K562 (cell line): ENCODE data around the gene EGFL7. TPM values are rescaled to one million over a fixed set of nuclear protein-coding genes. Genes with fewer than 3 reads are reported as not detected.

Experiments used
- ATF1 ChIP-seq, 2 experiments: fragments of 450-650 bp in 1 of 2; IDR thresholded peaks; 2 replicates each; pipeline ENCODE4 v1.6.1; 2016; ENCODE audit warnings: missing compliant biosample characterization in 1 of 2, missing genetic modification characterization in 1 of 2
- ATF7 ChIP-seq: fragments of 450-650 bp; IDR thresholded peaks from 2 replicates; pipeline ENCODE4 v1.7.1; 2014; ENCODE audit warnings: mild to moderate bottlenecking, moderate library complexity
- CEBPG ChIP-seq, 3 experiments: fragments of 200-800 bp in 1 of 3; sonication (Bioruptor generic) in 1 of 3; sonication (generic) in 1 of 3; formaldehyde crosslinking in 1 of 3; IDR thresholded peaks in 2 of 3; conservative IDR thresholded peaks in 1 of 3; 2 replicates each; pipeline versions ENCODE4 v1.6.1 to v1.8.0; 2016 to 2022; ENCODE audit warnings: missing compliant biosample characterization in 2 of 3, missing genetic modification characterization in 2 of 3, mild to moderate bottlenecking in 1 of 3, missing genetic modification reagents in 1 of 3
- CSDE1 ChIP-seq, 2 experiments: fragments of 450-650 bp; IDR thresholded peaks; 2 replicates each; pipeline ENCODE4 v1.6.1; 2016; ENCODE audit warnings: mild to moderate bottlenecking in 1 of 2
- ELF4 ChIP-seq: fragments of 450-650 bp; formaldehyde crosslinking; IDR thresholded peaks from 2 replicates; pipeline ENCODE4 v1.4.0; 2022; ENCODE audit warnings: missing genetic modification characterization
- HDAC8 ChIP-seq: fragments of 450-650 bp; IDR thresholded peaks from 2 replicates; pipeline ENCODE4 v1.6.1; 2016; ENCODE audit warnings: mild to moderate bottlenecking, missing genetic modification characterization, moderate library complexity, missing compliant biosample characterization
- HLTF ChIP-seq: fragments of 450-650 bp; IDR thresholded peaks from 2 replicates; pipeline ENCODE4 v1.6.1; 2016
- HNRNPK ChIP-seq: fragments of 200-400 bp; formaldehyde crosslinking; IDR thresholded peaks from one replicate; pipeline ENCODE4 v1.6.1; 2018; ENCODE audit warnings: mild to moderate bottlenecking, low read depth, low read length; ENCODE audit not compliant: poor library complexity, severe bottlenecking
- NFATC3 ChIP-seq: fragments of 450-650 bp; IDR thresholded peaks from 2 replicates; pipeline ENCODE4 v1.6.1; 2017; ENCODE audit warnings: mild to moderate bottlenecking
- OTX1 ChIP-seq: fragments of 450-650 bp; formaldehyde crosslinking; IDR thresholded peaks from 2 replicates; pipeline ENCODE4 v1.4.0; 2022; ENCODE audit warnings: mild to moderate bottlenecking
- POLR2AphosphoS2 ChIP-seq: IDR thresholded peaks from 2 replicates; pipeline ENCODE4 v1.6.1; 2012; ENCODE audit warnings: low read length, improper control_type of control experiment
- TOE1 ChIP-seq, 2 experiments: fragments of 450-650 bp in 1 of 2; sonication (generic) in 1 of 2; formaldehyde crosslinking in 1 of 2; IDR thresholded peaks; 2 replicates each; pipeline versions ENCODE4 v1.7.1 to v1.8.0; 2016 to 2022; ENCODE audit warnings: borderline replicate concordance in 2 of 2, mild to moderate bottlenecking in 2 of 2, antibody characterized with exemption in 1 of 2, inconsistent platforms in 1 of 2, low read depth in 1 of 2, missing genetic modification reagents in 1 of 2, moderate library complexity in 1 of 2
- ZBTB1 ChIP-seq: sonication (generic); formaldehyde crosslinking; IDR thresholded peaks from 2 replicates; pipeline ENCODE4 v1.8.1; 2023; ENCODE audit warnings: missing genetic modification reagents, low read depth, mild to moderate bottlenecking, borderline replicate concordance
- ZC3H8 ChIP-seq: fragments of 450-650 bp; IDR thresholded peaks from 2 replicates; pipeline ENCODE4 v1.6.1; 2017
- ZFP36 ChIP-seq: fragments of 150-350 bp; IDR thresholded peaks from 2 replicates; pipeline ENCODE4 v1.6.1; 2018; ENCODE audit warnings: low read length, low read depth; ENCODE audit not compliant: partially characterized antibody
- ZNF175 ChIP-seq: fragments of 200-800 bp; sonication (Bioruptor generic); IDR thresholded peaks from 2 replicates; pipeline ENCODE4 v1.6.1; 2016; ENCODE audit warnings: low read depth, mild to moderate bottlenecking, missing genetic modification characterization, missing compliant biosample characterization
- ZNF217 ChIP-seq: sonication (generic); formaldehyde crosslinking; IDR thresholded peaks from 2 replicates; pipeline ENCODE4 v1.8.0; 2022; ENCODE audit warnings: mild to moderate bottlenecking, missing genetic modification reagents
- polyA plus RNA-seq, 8 experiments: library from polyadenylated mRNA; depleted of rRNA in 4 of 8; stranded (reverse) in 5 of 8; unstranded in 3 of 8; fragments of >200 nt; fragmentation: Nextera tagmentation in 2 of 8; fragmentation: Illumina TruSeq in 1 of 8; extraction: Ambion mirVana in 2 of 8; extraction: Trizol in 1 of 8; gene quantifications; 2 replicates each; pipeline versions ENCODE4 v1.2.1 to v1.2.3, GENCODE V29; 2011 to 2014; ENCODE audit warnings: inconsistent platforms in 1 of 8, missing spikeins in 1 of 8
- total RNA-seq, 7 experiments: library from RNA; depleted of rRNA in 6 of 7; stranded (reverse); fragments of >200 nt in 6 of 7; fragmentation: Illumina TruSeq in 2 of 7; extraction: Trizol in 2 of 7; gene quantifications; 2 replicates each; pipeline versions ENCODE4 v1.2.1 to v1.2.3, GENCODE V29; 2011 to 2021; ENCODE audit warnings: low replicate concordance in 1 of 7
- TF ChIP-seq, protein P1 (sequence below): IDR thresholded peaks from 2 replicates; pipeline ENCODE4 v1.6.1; 2014; ENCODE audit warnings: antibody characterized with exemption
- TF ChIP-seq, protein P2 (sequence below): fragments of 250-450 bp; sonication (Bioruptor Pico); IDR thresholded peaks from 2 replicates; pipeline ENCODE4 v1.8.0; 2022; ENCODE audit warnings: moderate library complexity, mild to moderate bottlenecking, inconsistent platforms
- TF ChIP-seq, protein P3 (sequence below): sonication (generic); formaldehyde crosslinking; IDR thresholded peaks from 2 replicates; pipeline ENCODE4 v1.8.1; 2022; ENCODE audit warnings: missing genetic modification reagents
- TF ChIP-seq, protein P4 (sequence below), 2 experiments: IDR thresholded peaks; 2 replicates each; pipeline ENCODE4 v1.6.1; 2011; ENCODE audit warnings: borderline replicate concordance in 1 of 2, control low read depth in 1 of 2, low read depth in 1 of 2, low read length in 1 of 2, mild to moderate bottlenecking in 1 of 2, mixed read lengths in 1 of 2, moderate library complexity in 1 of 2; ENCODE audit not compliant: insufficient read depth in 1 of 2, insufficient read length in 1 of 2, poor library complexity in 1 of 2, severe bottlenecking in 1 of 2; ENCODE audit errors: extremely low read depth in 1 of 2

Gene EGFL7
- total and polyA plus RNA-seq, 9 of the 15 experiments (the other 6 are each of a cell fraction or from before 2014, with no cell fraction given), result 1.5 to 286 (median 55.5) TPM

DNA sequence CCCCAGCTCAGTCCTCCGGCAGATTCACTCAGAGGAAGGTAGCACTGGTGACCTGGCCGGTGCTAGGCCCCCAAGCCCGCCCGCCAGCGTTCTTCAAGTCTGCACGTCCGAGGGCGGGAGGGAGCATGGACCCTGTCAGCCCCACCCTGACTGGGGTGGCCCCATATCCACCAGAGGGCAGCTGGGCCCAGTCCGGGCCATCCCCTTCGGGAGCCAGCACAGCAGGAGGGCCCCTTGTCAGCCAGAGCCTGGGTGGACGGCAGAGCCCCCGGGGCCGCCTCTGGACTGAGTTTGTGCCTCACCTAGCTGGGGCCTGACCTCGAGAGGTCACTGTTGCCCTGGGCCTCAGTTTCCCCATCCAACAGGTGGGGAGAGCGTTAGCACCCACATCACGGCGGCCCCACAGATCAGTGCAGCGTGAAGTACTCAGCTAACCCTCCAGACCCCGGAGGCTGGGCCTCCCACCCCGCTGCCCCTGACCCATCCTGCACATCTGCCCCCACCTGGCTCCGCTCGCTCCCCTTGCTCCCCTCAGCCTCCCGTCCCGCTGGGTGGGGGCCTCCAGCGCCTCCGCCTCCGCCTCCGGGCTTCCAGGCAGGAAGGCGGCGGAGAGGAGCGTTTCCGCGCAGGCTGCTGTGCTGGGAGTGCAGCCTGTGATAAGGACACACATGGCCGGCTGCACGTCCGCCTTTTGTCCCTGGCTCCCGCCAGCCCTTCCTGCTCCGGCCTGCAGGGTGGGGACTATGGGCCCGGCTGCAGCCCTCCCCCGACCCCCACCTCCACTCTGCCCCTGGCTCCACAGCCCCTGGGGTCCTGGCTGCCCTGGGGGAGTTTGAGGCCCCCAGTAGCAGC lies 16.6 kb upstream of the EGFL7 start (continued):
- TF ChIP-seq ATF1 (CRISPR knock-in tag; IDR thresholded peaks at IDR 0.05), result no peak
- TF ChIP-seq ATF1 (tag; IDR thresholded peaks at IDR 0.05), result peak; percentile 51; the same call in 1 of the 2 replicates
- TF ChIP-seq ELF4 (CRISPR knock-in tag), result no peak; the same call in 1 of the 2 replicates
- no peak for TF ChIP-seq ZNF217 (CRISPR knock-in tag)
- no peak; a peak in 1 of 4 replicates for TF ChIP-seq CSDE1 (IDR thresholded peaks at IDR 0.05)
- TF ChIP-seq, protein P1, sequence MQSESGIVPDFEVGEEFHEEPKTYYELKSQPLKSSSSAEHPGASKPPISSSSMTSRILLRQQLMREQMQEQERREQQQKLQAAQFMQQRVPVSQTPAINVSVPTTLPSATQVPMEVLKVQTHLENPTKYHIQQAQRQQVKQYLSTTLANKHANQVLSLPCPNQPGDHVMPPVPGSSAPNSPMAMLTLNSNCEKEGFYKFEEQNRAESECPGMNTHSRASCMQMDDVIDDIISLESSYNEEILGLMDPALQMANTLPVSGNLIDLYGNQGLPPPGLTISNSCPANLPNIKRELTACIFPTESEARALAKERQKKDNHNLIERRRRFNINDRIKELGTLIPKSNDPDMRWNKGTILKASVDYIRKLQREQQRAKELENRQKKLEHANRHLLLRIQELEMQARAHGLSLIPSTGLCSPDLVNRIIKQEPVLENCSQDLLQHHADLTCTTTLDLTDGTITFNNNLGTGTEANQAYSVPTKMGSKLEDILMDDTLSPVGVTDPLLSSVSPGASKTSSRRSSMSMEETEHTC, result no peak; the same call in 1 of the 2 replicates
- peak; percentile 40; the same call in 1 of the 2 replicates for TF ChIP-seq ATF7
- TF ChIP-seq NFATC3, result no peak
- TF ChIP-seq ZC3H8, result no peak
- no peak for TF ChIP-seq ZFP36
- TF ChIP-seq, protein P2, sequence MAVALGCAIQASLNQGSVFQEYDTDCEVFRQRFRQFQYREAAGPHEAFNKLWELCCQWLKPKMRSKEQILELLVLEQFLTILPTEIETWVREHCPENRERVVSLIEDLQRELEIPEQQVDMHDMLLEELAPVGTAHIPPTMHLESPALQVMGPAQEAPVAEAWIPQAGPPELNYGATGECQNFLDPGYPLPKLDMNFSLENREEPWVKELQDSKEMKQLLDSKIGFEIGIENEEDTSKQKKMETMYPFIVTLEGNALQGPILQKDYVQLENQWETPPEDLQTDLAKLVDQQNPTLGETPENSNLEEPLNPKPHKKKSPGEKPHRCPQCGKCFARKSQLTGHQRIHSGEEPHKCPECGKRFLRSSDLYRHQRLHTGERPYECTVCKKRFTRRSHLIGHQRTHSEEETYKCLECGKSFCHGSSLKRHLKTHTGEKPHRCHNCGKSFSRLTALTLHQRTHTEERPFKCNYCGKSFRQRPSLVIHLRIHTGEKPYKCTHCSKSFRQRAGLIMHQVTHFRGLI (CRISPR knock-in tag), result no peak
- TF ChIP-seq TOE1 (IDR thresholded peaks at IDR 0.05; ENCODE audit: borderline replicate concordance), result no peak; the same call in 1 of the 2 replicates
- no peak for TF ChIP-seq TOE1 (CRISPR knock-in tag; IDR thresholded peaks at IDR 0.05; ENCODE audit: borderline replicate concordance, low read depth)
- no peak for TF ChIP-seq CEBPG (CRISPR knock-in tag; IDR thresholded peaks at IDR 0.05)
- TF ChIP-seq CEBPG (tag; conservative IDR thresholded peaks at IDR 0.05 in 1 of 2, IDR thresholded peaks at IDR 0.05 in 1 of 2), result no peak
- no peak; the same call in 1 of the 2 replicates for TF ChIP-seq ZBTB1 (CRISPR knock-in tag)
- TF ChIP-seq OTX1 (CRISPR knock-in tag), result no peak
- TF ChIP-seq HLTF, result no peak
- TF ChIP-seq ZNF175, result peak; percentile 30; the same call in 1 of the 2 replicates
- TF ChIP-seq HDAC8 (tag), result no peak
- no peak for TF ChIP-seq HNRNPK
- TF ChIP-seq, protein P3, sequence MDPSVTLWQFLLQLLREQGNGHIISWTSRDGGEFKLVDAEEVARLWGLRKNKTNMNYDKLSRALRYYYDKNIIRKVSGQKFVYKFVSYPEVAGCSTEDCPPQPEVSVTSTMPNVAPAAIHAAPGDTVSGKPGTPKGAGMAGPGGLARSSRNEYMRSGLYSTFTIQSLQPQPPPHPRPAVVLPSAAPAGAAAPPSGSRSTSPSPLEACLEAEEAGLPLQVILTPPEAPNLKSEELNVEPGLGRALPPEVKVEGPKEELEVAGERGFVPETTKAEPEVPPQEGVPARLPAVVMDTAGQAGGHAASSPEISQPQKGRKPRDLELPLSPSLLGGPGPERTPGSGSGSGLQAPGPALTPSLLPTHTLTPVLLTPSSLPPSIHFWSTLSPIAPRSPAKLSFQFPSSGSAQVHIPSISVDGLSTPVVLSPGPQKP (CRISPR knock-in tag), result no peak
- no peak for TF ChIP-seq POLR2AphosphoS2
- TF ChIP-seq, protein P4, sequence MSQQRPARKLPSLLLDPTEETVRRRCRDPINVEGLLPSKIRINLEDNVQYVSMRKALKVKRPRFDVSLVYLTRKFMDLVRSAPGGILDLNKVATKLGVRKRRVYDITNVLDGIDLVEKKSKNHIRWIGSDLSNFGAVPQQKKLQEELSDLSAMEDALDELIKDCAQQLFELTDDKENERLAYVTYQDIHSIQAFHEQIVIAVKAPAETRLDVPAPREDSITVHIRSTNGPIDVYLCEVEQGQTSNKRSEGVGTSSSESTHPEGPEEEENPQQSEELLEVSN (IDR thresholded peaks at IDR 0.05; ENCODE audit: borderline replicate concordance in 1 of 2, extremely low read depth in 1 of 2, insufficient read depth in 1 of 2, insufficient read length in 1 of 2, low read depth in 1 of 2, low read length in 1 of 2, poor library complexity in 1 of 2, severe bottlenecking in 1 of 2), result peak; percentile 37 to 88
